HepG2 (cell line): Measurements from ENCODE around the gene NHP2. TPM values are rescaled to one million over a fixed set of nuclear protein-coding genes. Genes with fewer than 3 reads are reported as not detected.

Experiments used
- CENPX ChIP-seq: sonication (generic); formaldehyde crosslinking; IDR thresholded peaks from 2 replicates; pipeline ENCODE4 v1.9.0; 2021; ENCODE audit warnings: mild to moderate bottlenecking, missing genetic modification reagents, moderate library complexity
- GTF3A ChIP-seq: sonication (generic); formaldehyde crosslinking; conservative IDR thresholded peaks from 2 replicates; pipeline ENCODE4 v1.4.0; 2020; ENCODE audit warnings: mild to moderate bottlenecking, missing genetic modification reagents
- IRF2 ChIP-seq: IDR thresholded peaks from 2 replicates; pipeline ENCODE4 v1.6.1; 2018; ENCODE audit warnings: missing genetic modification reagents, missing compliant biosample characterization
- LCORL ChIP-seq, 2 experiments: fragments of 450-650 bp in 1 of 2; sonication (generic) in 1 of 2; formaldehyde crosslinking in 1 of 2; IDR thresholded peaks; 2 replicates each; pipeline versions ENCODE4 v1.5.0 to v1.6.1; 2017 to 2020; ENCODE audit warnings: antibody characterized with exemption in 1 of 2, missing genetic modification reagents in 1 of 2
- PRPF4 ChIP-seq: fragments of 200-400 bp; formaldehyde crosslinking; IDR thresholded peaks from 2 replicates; pipeline ENCODE4 v1.6.1; 2016; ENCODE audit warnings: low read length, low read depth; ENCODE audit not compliant: poor library complexity, severe bottlenecking
- SMARCE1 ChIP-seq: fragments of 450-650 bp; IDR thresholded peaks from 2 replicates; pipeline ENCODE4 v1.6.1; 2017; ENCODE audit warnings: borderline replicate concordance
- SNAI1 ChIP-seq: sonication (generic); formaldehyde crosslinking; IDR thresholded peaks from 2 replicates; pipeline ENCODE4 v1.5.0; 2020; ENCODE audit warnings: mild to moderate bottlenecking, missing genetic modification reagents, borderline replicate concordance
- ZFP82 ChIP-seq: sonication (generic); formaldehyde crosslinking; IDR thresholded peaks from 2 replicates; pipeline ENCODE4 v1.5.1; 2020; ENCODE audit warnings: mild to moderate bottlenecking, missing genetic modification reagents, borderline replicate concordance
- ZNF253 ChIP-seq: sonication (generic); formaldehyde crosslinking; IDR thresholded peaks from 2 replicates; pipeline ENCODE4 v1.8.0; 2022; ENCODE audit warnings: mild to moderate bottlenecking, missing genetic modification reagents, borderline replicate concordance
- ZNF274 ChIP-seq: sonication (generic); formaldehyde crosslinking; IDR thresholded peaks from 2 replicates; pipeline ENCODE4 v1.5.1; 2020; ENCODE audit warnings: mild to moderate bottlenecking, missing genetic modification reagents
- ZNF563 ChIP-seq: sonication (generic); formaldehyde crosslinking; IDR thresholded peaks from 2 replicates; pipeline ENCODE4 v1.8.0; 2022; ENCODE audit warnings: mild to moderate bottlenecking, moderate library complexity, missing genetic modification reagents
- ZNF83 ChIP-seq: sonication (generic); formaldehyde crosslinking; IDR thresholded peaks from 2 replicates; pipeline ENCODE4 v1.4.0; 2020; ENCODE audit warnings: missing genetic modification reagents, mild to moderate bottlenecking, borderline replicate concordance
- polyA plus RNA-seq, 8 experiments: library from polyadenylated mRNA; depleted of rRNA in 3 of 8; stranded (reverse) in 7 of 8; unstranded in 1 of 8; fragments of >200 nt; fragmentation: Illumina TruSeq in 4 of 8; extraction: Trizol in 4 of 8; gene quantifications; 2 replicates each; pipeline versions ENCODE4 v1.2.1 to v1.2.3, GENCODE V29; 2011 to 2016; ENCODE audit warnings: low read depth in 4 of 8, missing spikeins in 1 of 8, mixed read lengths in 1 of 8; ENCODE audit not compliant: insufficient read depth in 1 of 8
- total RNA-seq, 5 experiments: library from RNA; depleted of rRNA; stranded (reverse); fragments of >200 nt; fragmentation: Illumina TruSeq; extraction: Trizol; gene quantifications; 2 replicates each; pipeline ENCODE4 v1.2.3, GENCODE V29; 2016; ENCODE audit warnings: low read depth in 1 of 5
- TF ChIP-seq, protein P1 (sequence below): sonication (generic); formaldehyde crosslinking; IDR thresholded peaks from 2 replicates; pipeline ENCODE4 v1.5.0; 2020; ENCODE audit warnings: mild to moderate bottlenecking, missing genetic modification reagents
- TF ChIP-seq, protein P2 (sequence below): sonication (generic); formaldehyde crosslinking; IDR thresholded peaks from 2 replicates; pipeline ENCODE4 v1.8.0; 2022; ENCODE audit warnings: missing genetic modification reagents, mild to moderate bottlenecking, moderate library complexity, borderline replicate concordance
- TF ChIP-seq, protein P3 (sequence below): sonication (generic); formaldehyde crosslinking; IDR thresholded peaks from 2 replicates; pipeline ENCODE4 v1.4.0; 2020; ENCODE audit warnings: missing genetic modification reagents
- TF ChIP-seq, protein P4 (sequence below): sonication (generic); formaldehyde crosslinking; conservative IDR thresholded peaks from 2 replicates; pipeline ENCODE4 v1.8.0; 2022; ENCODE audit warnings: missing genetic modification reagents
- TF ChIP-seq, protein P5 (sequence below): sonication (generic); formaldehyde crosslinking; IDR thresholded peaks from 2 replicates; pipeline ENCODE4 v1.4.0; 2020; ENCODE audit warnings: missing genetic modification reagents

NHP2 gene
- total and polyA plus RNA-seq, 2 of the 13 experiments (the other 11 are each of a cell fraction or from before 2014, with no cell fraction given), result 56.2 to 96.1 TPM

DNA sequence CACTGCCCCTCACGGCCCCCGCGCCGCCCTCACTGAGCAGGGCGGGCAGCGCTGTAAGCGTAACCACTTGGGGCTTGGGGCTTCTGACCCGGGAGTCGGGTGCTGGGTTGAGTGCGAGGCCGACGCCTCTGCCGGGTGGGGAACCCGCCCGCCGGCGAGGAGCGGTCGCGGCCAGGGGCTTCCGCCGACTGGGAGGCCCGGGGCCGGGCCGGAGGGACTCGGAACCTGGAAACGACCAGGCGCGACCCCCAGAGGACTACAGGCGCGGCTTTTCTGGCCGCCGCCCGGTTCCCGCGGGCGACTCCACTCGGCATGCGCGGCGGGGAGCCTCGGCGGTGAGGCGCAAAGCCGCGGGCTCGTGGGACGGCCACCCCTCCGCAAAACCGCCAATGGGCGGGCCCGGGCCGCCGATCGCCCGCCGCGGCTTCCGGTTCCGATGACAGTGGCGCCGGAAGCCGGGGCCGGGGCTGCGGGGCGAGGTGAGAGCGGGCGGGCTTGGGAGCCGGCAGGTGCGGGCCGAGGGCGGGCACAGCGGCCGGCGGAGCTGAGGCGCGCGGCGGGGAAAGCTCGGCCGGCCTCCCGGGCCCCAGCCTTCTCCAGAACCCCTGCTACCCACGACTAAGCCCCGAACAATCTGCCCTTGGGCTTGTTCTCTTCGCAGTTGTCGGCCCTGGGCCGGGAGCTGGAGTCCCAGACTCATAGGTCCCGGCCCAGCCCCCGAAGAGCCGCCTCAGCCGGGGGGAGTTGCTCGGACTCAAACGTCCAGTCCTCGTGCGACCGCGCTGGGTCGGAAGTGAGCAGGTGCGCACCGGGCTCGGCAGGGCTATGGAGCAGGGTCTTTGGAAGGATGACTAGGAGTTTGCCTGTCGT lies 22.9 kb downstream of the NHP2 start, which contains the start of gene RMND5B (continued):
- TF ChIP-seq, protein P1, sequence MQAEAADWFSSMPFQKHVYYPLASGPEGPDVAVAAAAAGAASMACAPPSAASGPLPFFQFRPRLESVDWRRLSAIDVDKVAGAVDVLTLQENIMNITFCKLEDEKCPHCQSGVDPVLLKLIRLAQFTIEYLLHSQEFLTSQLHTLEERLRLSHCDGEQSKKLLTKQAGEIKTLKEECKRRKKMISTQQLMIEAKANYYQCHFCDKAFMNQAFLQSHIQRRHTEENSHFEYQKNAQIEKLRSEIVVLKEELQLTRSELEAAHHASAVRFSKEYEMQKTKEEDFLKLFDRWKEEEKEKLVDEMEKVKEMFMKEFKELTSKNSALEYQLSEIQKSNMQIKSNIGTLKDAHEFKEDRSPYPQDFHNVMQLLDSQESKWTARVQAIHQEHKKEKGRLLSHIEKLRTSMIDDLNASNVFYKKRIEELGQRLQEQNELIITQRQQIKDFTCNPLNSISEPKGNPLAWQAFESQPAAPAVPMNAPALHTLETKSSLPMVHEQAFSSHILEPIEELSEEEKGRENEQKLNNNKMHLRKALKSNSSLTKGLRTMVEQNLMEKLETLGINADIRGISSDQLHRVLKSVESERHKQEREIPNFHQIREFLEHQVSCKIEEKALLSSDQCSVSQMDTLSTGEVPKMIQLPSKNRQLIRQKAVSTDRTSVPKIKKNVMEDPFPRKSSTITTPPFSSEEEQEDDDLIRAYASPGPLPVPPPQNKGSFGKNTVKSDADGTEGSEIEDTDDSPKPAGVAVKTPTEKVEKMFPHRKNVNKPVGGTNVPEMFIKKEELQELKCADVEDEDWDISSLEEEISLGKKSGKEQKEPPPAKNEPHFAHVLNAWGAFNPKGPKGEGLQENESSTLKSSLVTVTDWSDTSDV (CRISPR knock-in tag), result peak; percentile 73; the same call in 1 of the 2 replicates
- TF ChIP-seq ZNF563 (CRISPR knock-in tag), result peak; percentile 67; the same call in 1 of the 2 replicates
- TF ChIP-seq, protein P2, sequence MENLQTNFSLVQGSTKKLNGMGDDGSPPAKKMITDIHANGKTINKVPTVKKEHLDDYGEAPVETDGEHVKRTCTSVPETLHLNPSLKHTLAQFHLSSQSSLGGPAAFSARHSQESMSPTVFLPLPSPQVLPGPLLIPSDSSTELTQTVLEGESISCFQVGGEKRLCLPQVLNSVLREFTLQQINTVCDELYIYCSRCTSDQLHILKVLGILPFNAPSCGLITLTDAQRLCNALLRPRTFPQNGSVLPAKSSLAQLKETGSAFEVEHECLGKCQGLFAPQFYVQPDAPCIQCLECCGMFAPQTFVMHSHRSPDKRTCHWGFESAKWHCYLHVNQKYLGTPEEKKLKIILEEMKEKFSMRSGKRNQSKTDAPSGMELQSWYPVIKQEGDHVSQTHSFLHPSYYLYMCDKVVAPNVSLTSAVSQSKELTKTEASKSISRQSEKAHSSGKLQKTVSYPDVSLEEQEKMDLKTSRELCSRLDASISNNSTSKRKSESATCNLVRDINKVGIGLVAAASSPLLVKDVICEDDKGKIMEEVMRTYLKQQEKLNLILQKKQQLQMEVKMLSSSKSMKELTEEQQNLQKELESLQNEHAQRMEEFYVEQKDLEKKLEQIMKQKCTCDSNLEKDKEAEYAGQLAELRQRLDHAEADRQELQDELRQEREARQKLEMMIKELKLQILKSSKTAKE (CRISPR knock-in tag), result no peak
- no peak for TF ChIP-seq CENPX
- TF ChIP-seq, protein P3, sequence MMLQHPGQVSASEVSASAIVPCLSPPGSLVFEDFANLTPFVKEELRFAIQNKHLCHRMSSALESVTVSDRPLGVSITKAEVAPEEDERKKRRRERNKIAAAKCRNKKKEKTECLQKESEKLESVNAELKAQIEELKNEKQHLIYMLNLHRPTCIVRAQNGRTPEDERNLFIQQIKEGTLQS (CRISPR knock-in tag), result no peak
- peak; percentile 88; the same call in 1 of the 2 replicates for TF ChIP-seq GTF3A (CRISPR knock-in tag)
- TF ChIP-seq, protein P4, sequence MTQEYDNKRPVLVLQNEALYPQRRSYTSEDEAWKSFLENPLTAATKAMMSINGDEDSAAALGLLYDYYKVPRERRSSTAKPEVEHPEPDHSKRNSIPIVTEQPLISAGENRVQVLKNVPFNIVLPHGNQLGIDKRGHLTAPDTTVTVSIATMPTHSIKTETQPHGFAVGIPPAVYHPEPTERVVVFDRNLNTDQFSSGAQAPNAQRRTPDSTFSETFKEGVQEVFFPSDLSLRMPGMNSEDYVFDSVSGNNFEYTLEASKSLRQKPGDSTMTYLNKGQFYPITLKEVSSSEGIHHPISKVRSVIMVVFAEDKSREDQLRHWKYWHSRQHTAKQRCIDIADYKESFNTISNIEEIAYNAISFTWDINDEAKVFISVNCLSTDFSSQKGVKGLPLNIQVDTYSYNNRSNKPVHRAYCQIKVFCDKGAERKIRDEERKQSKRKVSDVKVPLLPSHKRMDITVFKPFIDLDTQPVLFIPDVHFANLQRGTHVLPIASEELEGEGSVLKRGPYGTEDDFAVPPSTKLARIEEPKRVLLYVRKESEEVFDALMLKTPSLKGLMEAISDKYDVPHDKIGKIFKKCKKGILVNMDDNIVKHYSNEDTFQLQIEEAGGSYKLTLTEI (CRISPR knock-in tag), result no peak
- TF ChIP-seq ZNF274 (CRISPR knock-in tag), result peak; percentile 65
- TF ChIP-seq ZNF83 (CRISPR knock-in tag), result no peak
- TF ChIP-seq ZNF253, result no peak
- TF ChIP-seq SNAI1, result 0 out of 2 replicates have a peak, but pooled peaks have one; percentile 25
- no peak for TF ChIP-seq PRPF4
- no peak for TF ChIP-seq LCORL (IDR thresholded peaks at IDR 0.05)
- TF ChIP-seq LCORL (CRISPR knock-in tag; IDR thresholded peaks at IDR 0.05), result no peak
- TF ChIP-seq, protein P5, sequence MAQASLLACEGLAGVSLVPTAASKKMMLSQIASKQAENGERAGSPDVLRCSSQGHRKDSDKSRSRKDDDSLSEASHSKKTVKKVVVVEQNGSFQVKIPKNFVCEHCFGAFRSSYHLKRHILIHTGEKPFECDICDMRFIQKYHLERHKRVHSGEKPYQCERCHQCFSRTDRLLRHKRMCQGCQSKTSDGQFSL (CRISPR knock-in tag), result peak; percentile 24; the same call in 1 of the 2 replicates
- no peak for TF ChIP-seq SMARCE1
- no peak for TF ChIP-seq IRF2 (CRISPR knock-in tag)
- peak; percentile 97 for TF ChIP-seq ZFP82 (CRISPR knock-in tag)
